Amniotic stem cell (primary cell): ENCODE measurements around the gene SPOP.
"Not testable (repeated sequence)": the region's sequence is repeated elsewhere in the genome, so short reads cannot be mapped to it uniquely, and the experiment has no call there.

ENCODE experiments used
- DNase-seq: peaks from one replicate; lab custom pipeline; 2025; lab: John Stamatoyannopoulos, UW

Gene SPOP

DNA sequence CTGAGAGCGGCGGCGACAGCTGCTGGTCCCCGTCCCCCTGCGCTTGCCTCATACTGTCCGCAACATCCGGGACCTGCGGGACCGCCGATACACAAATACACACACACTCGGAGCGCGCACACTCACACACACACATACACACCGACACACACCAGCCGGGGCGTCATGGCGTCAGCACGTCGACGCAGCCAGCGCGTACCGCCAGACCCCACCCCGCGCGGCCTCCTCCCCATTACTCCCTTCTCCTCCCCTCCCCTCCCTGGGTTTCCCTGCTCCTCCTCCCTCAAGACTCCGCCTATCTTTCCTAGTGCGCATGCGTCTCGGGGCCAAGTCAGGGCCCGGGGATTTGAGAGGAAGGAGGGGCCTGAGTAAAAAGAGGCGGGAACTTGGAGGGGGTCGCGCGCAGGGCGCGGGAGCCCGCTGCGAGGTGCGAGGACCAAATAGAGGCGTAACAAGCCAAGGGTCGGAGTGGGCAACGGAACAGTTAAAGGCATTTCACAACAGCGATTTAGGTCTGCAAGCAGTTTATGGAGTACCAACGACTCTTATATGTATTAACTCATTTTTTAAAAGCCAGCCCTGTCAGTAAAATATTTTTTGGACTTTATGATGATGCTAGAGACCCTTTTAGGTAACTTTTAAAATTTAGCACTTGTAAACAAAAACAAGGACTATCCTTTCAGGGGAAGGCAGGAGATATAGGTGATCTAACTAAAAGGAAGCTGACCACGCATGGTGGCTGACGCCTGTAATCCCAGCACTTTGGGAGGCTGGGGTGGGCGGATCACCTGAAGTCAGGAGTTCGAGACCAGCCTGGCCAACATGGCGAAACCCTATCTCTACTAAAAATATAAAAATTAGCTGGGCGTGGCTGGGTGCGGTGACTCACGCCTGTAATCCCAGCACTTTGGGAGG is at the start of gene SPOP:
Gene SPOP, minus strand, starts transcription at position 165 of the 915 bp plus-strand sequence. CDS start 55,287 bp downstream, outside the sequence.
- DNase-seq = peak; percentile 99

DNA sequence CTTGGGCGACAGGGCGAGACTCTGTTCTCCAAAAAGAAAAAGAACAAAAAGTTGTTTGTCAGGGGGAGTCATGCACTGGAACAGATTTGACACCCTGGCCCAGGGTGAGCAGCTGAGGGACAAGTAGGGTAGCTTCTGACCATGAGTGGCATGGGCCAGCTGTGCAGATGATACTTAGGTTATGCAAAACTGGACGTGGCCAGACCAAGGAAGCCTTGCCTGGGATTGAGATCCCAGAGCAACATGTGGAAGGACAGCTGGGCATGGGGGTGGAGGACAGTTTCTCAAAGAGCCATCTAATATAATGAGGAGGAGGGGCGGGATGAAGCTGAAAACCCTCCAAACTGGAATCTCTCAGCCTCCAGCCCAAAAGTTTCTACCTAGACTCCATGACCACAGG is 49.5 kb upstream of the SPOP start:
- DNase-seq = no peak

DNA sequence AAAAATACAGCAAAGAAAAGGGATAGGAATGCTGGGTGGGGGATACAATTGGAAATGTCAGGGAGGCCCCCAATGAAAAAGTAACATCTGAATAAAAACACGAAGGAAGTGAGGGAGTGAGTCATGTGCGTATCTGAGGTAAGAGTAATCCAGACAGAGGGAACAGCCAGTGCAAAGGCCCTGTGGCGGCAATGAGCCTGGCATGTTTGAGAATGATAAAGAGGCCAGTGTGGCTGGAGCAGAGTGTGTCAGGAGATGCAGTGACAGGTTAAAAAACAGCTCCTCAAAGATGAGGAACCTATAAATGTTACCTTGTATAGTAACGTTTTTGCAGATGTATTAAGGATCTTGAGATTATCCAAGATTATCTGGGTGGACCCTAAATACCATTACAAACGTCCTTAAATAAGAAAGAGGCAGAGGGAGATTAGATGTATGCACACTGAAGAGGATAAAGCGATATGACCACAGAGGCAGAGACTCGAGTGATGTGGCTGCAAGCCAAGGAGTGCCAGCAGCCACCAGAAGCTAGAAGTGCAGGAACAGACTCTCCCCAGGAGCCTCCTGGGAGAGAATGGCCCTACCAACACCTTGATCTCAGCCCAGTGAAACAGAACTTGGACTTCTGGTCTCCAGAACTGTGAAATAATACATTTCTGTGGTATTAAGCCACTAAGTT is 47.7 kb upstream of the SPOP start:
- DNase-seq = no peak

DNA sequence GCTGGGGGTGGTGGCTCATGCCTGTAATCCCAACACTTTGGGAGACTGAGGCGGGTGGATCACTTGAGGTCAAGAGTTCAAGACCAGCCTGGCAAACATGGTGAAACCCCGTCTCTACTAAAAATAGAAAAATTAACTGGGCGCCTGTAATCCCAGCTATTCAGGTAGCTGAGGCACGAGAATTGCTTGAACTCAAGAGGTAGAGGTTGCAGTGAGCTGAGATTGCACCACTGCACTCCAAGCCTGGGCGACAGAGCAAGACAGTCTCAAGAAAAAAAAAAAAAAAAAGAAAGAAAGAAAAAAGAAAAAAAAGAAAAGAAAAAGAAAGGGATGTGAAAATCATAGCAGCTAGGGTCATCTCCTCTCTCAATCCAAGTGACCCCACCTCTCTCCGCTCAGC is 46.7 kb upstream of the SPOP start:
- DNase-seq = not testable (repeated sequence)

DNA sequence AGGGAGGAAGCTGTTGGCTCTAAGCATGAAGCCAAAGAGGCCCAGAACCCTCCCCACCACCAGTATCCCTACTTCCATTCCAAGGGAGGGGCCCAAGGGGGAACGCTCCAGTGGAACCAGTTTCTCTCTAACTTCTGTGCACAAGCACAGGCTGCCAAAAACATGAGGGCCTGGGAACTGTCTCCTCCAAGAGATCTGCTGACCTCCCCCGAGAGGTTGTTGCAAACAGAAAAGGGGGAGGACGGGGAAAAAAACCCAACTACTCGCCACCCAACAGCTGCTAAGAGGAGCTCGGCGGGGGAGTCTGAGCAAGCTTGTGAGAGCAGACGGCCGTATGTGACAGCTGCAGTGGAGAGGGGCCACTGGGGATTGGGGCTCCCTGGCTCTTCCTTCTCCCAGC is 45.5 kb upstream of the SPOP start:
- no peak for DNase-seq

DNA sequence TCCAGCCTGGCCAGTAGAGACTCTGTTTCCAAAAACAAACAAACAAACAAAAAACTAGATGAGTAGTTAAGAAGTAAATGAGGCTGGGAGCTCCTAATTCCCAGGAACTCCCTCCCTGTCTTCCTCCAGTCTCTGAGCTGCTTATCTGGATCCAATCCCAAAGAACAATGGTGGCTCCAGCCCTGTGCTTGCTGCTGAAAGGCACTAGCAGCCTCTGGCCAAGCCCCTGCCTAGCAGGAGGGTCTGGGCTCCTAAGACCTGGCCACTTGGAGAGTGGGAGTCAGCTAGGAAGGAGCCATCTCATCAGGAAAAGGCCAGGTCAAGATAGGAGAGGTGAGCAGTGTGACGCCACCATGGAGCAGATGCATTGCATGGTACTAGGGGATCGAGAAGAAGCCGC is 44.2 kb upstream of the SPOP start:
- DNase-seq = no peak

DNA sequence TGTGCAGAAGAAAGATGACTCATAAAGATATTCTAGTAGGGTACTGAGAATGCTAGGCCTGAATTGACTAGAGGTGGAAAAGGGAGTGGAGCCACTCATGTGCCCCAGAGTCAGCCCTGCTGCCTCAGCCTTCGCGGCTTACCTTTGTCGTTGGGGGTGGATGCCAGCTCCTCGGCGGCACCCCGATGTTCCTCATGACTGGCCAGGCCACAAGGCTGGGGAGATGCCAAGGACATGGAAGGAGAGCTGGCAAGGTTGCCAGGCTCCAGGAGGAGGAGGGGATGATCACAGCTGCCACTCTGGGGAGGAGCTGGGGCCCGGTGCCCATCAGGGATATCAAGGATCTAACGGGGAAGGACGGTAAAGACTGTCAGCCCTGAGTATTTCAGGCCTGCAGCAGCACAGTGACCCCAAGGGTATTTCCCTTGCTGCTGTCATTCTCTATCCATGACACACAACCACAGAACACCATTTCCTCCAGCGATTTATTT is 39.5 kb upstream of the SPOP start:
- DNase-seq = no peak

DNA sequence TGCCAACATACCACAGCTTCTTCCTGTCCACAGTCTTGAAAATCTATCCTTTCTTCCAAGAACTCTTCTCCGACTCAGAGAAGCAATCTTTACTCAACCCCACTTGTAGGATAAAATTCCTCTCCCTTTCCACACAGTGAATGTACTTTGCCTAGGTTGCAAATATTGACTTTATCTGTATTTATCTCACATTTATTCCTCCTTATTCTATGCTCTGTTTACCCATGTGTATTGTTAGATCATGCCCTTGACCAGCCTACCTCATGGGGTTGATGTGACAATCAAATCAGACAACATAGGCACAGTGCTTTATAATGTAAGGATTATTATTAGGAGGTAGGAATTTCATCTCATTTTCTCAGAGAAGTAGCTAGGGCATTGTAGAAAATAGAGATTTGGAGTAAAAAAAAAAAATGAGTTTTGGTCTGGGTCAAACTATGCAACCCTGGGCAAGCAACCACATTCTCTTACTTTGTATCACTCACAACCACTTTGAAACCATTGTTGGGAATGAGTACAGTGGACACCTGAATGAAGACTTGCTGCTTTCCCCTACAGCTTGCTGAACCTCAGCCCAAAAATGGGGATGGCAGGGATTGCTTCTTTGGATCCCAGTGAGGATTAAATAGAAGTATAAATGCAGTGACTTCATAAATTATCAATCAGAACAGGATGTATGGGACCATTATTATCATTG is 38.9 kb upstream of the SPOP start:
- no peak for DNase-seq

DNA sequence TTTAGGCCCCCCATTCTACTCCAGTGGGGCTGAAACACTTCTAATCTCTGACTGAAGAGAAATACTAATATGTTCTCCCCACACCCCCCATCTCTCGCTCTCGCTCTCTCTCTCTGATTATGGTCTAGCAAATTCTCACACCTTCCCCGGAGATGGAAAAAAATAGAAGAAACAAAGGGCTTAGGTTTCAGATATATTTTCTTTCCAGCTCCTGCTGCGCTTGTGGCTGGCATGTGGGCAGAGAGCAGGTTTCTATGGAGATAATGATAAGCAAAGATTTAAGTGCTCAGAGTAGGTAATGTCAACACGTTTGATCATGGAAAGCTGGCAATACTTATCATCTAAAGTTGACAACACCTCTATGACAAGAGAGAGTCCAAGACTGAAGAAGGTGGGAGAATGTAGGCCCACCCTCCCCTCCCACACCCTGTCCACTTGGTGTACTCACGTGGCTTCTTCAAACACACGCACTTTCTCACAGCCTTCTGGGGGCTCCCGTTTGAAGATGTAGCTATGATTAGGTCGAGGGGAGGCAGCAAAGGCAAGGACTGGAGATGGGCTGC is 37.9 kb upstream of the SPOP start:
- no peak for DNase-seq

DNA sequence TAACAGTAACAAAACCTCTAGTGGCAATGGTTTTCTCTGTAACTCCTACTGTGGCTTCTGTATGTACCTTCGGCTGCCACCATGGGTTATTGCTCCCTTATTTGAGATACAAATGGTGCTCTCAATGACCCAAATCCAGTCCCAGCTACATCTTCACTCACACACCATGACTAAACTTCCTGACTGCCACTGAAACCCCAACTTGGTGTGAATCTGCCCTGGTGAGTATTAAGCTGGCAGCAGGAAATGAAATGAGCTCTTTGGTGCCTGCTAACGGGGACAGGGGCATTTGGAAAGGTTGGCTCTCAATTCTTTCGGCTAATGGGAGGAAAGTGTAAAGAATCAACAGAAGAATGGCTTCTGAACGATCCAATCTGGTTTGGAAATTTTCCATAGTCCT is 37.3 kb upstream of the SPOP start:
- no peak for DNase-seq

DNA sequence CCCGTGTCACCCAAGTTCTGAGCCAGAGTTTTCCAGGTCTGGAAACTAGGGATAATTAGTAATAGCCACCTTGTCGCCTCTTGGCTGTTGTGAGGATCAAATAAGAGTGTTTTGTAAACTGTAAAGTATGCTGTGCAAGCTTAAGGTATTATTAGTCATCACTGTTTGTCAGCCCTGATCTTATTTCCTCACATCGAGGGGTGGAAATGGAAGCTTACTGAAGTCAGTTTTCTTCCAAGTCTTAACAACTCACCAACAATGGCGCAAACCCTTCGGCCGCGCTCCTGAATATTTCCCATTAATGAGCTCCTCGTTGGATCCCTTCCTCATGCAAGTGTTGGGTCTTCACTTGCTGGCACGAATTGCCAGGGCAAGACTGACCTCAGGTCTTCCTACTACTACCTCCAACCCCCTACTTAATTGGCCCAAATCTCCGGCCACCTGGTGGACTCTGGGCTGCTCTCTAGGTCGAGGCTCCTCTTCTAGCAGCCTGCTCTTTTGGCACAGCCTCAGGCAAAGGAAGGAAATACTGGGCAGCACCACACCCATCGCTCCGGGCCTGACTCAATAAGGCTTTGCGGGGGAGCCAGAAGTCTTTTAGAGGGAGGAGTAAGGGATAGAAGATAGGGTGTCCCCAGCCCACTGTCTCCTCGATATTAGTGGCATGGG is 30.8 kb upstream of the SPOP start:
- no peak for DNase-seq

DNA sequence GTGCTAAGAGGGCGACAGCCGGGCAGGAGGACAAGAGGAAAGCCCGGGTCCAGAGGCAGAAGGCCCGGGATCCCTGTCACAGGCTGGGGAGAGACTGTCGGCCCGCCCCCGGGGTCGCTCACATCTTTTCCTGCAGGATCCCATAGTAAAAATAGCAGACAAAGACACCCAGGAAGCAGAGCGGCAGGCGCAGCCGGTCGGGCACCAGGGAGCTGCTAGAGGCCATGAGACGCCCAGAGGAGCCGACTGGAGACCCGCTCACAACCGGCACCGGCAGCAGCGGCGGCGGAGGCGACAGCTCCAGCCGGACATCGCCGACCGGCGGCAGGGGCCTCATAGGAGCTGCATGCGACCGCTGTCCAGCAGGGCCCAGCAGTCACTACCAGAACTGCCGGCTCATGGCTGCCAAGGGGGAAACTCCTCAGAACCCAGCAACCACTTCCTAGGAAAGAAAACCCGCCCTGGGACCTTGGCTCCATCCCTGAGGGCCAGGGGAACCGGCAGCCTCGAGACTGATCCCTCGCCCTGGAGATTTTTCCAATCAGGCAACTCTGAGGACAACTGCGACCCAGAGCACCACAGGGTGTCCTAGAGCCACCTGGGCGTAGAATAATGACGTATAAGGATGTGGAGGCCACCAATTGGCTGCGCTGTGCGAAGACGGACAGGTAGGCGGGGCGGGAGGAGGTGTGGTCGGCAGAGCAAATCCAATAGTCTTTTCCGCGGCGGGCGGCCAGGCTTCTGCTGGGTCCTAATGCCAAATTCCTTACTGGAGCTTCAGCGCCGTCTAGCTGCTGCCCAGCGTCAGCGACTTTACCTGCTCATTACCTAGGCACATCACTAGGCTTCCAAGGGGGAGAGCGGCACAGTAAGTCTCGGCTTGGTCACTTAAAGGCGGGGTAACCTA is 30.0 kb upstream of the SPOP start, which contains the start of gene SLC35B1:
Gene SLC35B1, minus strand, starts transcription at position 357 of the 907 bp plus-strand sequence. Its CDS starts 131 bp downstream, at position 226.
- DNase-seq = peak; percentile 97

DNA sequence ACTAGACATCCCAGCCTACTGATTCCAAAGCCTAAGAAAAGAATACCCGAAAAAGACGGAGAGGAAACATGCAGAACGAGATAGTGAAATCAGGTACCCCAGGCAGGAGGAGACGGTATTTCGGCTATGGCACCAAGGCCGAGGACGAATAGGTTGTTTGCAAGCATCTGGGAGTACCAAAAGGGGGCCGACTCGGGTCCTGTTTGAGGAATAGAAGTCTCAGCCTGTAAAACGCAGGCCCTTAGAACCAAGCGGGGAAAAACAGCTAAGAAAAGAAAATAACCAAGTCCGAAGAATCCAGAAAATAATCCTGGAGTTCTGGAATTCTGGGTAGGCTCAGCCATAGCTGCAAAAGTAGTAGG is 29.3 kb upstream of the SPOP start:
- DNase-seq = no peak

DNA sequence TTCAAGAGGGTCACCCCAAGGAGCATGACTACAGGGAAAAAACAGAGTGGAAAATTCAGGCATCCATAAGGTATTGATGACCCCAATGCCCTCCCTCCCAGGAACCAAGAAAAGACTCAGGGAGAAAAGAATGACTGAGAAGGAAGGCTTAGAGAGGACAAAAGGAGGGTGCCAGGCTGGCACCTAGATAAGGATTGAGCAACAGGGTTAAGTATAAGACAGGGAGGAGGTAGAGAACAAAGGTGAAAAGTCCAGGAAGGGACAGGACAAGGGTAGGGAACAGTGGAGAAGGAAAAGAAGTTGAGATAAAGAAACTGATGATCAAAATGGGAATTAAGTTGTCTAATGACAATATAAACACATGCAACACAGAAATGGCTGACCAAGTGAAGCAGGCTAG is 27.4 kb upstream of the SPOP start:
- DNase-seq = no peak

DNA sequence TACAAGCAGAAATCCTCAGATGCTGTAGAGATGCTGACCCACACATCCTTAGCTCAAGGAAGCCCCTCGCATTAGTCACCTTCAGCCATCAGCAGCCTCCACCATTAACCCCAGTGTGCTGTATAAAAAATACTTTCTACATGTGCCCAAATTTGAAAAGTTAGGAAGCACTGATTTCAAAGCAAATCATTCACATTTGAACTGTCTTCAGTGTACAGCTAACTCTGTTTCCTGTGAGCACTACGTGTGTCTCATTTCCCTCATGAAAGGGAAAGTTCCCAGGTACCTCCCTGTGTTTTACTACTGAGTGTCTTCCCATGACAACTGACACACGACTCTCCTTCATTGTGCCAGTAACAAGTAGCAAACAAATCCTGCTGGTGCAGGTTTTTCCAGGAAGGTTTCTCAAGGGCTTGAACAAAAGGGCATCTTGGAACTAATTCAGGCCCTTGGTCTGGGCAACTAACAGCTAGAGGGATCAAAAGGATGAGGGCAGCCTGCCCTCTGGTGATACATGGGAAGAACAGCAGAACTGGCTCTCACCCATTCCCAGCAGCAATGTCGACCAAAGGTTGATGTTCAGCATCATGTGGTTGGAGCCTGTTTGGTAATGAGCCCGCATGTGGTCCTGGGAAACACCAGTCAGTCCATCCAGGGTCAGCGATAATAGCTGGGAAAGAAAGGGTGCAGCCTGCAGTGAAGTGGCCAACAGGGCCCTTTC is 25.8 kb upstream of the SPOP start:
- DNase-seq = no peak

DNA sequence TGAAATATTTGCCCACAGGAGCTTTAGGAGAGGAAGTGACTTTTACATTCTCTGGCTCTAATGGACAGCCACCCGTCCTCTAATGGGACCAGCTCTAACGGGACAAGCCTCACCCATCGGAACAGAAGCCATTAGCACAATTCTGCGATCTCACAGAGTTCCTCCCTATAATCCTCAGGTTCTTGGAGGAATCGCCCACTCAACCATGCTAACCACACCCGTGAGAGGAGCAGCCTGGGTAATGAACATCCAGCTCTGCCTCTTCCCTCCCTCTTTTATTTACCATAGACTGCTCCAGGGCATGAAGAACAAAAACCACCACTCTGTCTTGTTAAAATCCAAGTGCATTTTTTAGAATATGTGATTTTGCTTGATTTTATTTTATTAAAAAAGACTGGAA is 23.1 kb upstream of the SPOP start:
- DNase-seq = no peak

DNA sequence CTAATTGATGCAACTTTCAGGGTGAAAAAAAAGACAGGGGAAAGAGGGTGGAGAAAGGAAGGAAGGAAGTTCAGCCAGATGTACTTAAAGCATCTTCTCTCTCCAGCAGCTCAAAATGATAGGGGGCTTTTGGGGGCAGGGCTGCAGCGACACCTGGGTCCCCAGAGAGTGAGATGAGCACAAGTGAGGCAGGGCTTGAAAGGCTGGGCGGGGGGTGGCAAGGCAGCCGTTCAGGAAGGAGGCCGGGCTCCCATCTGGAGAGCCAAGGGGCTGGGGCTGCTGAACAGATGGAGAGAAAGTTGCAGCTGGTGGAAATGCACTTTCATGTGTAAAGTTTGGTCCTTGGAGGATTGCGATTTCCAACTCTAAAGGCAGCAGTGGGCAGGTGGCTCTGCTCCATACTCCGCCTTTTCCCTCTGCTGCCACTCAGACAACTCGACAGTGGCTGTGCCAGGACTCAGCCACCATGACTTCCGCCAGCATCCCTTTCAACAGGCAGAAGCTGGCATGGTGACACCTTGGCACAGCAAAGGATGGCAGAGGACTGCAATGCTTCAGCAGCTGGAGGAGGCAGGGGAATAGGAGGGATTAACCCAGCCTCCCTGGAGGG is 22.2 kb upstream of the SPOP start:
- DNase-seq = no peak

DNA sequence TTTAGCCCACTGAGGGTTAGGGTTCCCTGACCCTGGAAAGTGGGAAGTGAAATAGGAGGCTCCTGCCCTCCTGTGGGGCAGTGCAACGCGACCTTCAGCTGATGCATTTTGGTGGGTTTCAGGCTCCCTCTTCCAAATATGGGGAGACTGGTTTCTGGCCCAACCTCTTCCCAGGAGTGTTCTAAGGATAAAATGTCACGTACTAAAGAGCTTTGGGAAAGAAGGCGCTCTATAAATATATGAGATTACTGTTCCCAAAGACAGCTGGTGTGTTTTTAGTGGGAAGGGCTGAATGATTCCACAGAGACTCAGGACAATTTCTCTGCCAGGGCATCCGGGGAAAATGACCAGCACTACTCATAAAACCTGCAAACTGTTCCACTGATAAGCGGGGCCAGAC is 20.1 kb upstream of the SPOP start:
- DNase-seq = no peak

DNA sequence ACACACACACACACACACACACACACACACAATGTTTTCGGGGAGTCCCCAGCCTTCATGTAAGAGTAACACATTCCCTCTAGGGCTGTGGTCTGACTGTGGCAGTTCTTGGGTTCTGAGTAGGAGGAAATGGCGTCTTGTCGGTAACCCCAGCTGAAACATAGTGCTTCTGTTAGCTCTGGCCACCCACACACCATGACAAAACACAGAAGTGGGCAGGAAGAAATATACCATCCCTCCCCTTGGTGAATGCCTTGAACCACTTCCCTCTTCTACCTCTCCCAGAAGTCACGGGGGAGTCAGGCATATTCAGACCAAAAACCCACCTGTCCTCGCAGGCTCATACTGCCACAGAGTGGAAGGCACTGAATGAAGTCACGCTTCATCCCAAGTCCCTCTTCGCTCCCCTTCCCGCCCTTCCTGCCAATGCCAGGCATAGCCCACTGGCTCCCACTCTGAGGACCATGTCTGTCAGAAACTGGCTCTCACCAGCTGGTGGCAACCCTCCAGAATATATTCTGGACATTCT is 18.4 kb upstream of the SPOP start:
- no peak for DNase-seq
